ENCODE results near the gene COA1. TPM values are rescaled to one million over a fixed set of nuclear protein-coding genes. Genes with fewer than 3 reads are reported as not detected.

COA1 gene
- total and polyA plus RNA-seq, 7 experiments from 2014 or later: 51.3 to 86.6 (median 67.0) TPM

DNA sequence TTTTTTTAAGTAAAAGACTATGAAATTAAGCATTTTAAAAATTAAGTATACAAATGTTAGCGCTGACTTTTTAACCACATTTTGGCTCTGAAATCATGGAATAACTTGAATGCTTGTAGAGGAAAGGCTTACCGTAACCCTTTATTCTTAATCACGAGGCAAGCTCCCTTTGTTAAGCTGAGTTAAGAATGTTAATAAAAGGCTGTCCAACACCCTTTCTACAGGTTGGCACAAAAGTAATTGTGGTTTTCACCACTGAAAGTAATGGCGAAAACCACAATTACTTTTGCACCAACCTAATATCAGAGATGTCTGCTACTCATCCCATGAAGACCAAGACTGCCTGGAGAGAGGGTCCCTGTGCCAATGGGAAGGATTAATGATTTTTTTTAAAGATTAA, 75.9 kb downstream of the COA1 start:
- ATAC-seq (no peak), DNase-seq (no peak)
- Histone ChIP-seq H3K36me3 (ENCODE audit: control insufficient read depth in 2 of 3, insufficient read depth in 3 of 3, low read length in 3 of 3) (no peaks in the 10 kb centered on the region), H3K9me3 (ENCODE audit: control insufficient read depth in 2 of 3, low read length in 3 of 3) (no peaks in the 10 kb centered on the region), H3K4me1 (ENCODE audit: control insufficient read depth in 2 of 2, insufficient read depth in 2 of 2, low read length in 2 of 2) (peaks cover 59 to 60% of the 10 kb centered on the region in 2 donors), H3K27ac (ENCODE audit: low read depth, low read length) (peak overlapping the region; percentile 45), H3K4me3 (ENCODE audit: low read length) (no peak overlapping the region), H3K27me3 (ENCODE audit: control insufficient read depth in 2 of 2, insufficient read depth in 2 of 2, low read length in 2 of 2) (no peaks in the 10 kb centered on the region)
- Mint-ChIP-seq H3K27me3 (no peaks in the 10 kb centered on the region), H3K27ac (peak overlapping the region in 7 of 9 donors; percentile 72 to 100 (median 92)), H3K36me3 (peaks cover 0 to 36% (median 10%) of the 10 kb centered on the region in 5 donors), H3K4me1 (peaks cover 57 to 91% (median 78%) of the 10 kb centered on the region in 7 donors), H3K4me3 (peak overlapping the region in 6 of 10 donors; percentile 12 to 64 (median 55)), H3K9me3 (peaks cover 0 to 6% (median 0%) of the 10 kb centered on the region in 11 donors)
- POLR2A ChIA-PET: interaction anchor here (1.1 to 12.4 kb wide), 4 partner anchors 8 to 21 kb away, joined by 3 to 210 read pairs (median 6); no protein-coding TSS in a partner anchor
- CTCF ChIA-PET: interaction anchor here (0.7 to 1.1 kb wide), 3 partner anchors 38 to 542 kb away, joined by 3 to 5 read pairs (median 3); partner anchors contain the start of gene STK17A
- intact Hi-C loops (cut with micrococcal nuclease): loop anchor here (5.0 to 10.0 kb wide), 2 partner anchors 184 to 271 kb away; partner anchors contain the start of gene UBE2D4 (in 1 of the 2)

DNA sequence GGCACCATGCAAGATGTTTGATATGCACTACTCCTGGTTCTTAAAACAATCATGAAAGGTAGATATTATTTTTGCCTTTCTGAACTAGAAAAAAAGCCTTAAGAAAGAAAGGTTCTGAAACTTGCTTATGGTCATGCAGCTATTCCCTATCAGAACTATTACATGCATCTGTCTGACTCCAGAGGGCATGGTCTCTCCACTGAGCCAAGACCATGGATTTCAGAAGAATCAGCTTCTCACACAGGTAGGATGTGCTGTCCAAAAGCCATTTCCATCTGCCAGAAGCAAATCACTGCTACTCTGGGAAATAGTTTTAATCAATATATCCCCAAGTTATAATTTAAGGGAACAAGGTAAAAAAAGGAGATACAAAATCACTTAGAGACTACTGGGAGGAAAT, 77.0 kb downstream of the COA1 start:
- peak overlapping the region; percentile 32 to 91 (median 80) for H3K4me3 Mint-ChIP-seq
- ATAC-seq (no peak), DNase-seq (no peak)
- H3K4me1 ChIP-seq (ENCODE audit: control insufficient read depth in 2 of 2, insufficient read depth in 2 of 2, low read length in 2 of 2): peaks cover 66 to 67% of the 10 kb centered on the region in 2 donors
- H3K27ac Mint-ChIP-seq: peak overlapping the region in 8 of 9 donors; percentile 90 to 100 (median 98)
- H3K27me3 Mint-ChIP-seq: no peaks in the 10 kb centered on the region
- H3K9me3 Mint-ChIP-seq: peaks cover 0 to 6% (median 0%) of the 10 kb centered on the region in 11 donors
- no peaks in the 10 kb centered on the region for H3K9me3 ChIP-seq (ENCODE audit: control insufficient read depth in 2 of 3, low read length in 3 of 3)
- H3K27ac ChIP-seq (ENCODE audit: low read depth, low read length): peak overlapping the region; percentile 80
- CTCF ChIA-PET: interaction anchor here (4.7 to 7.3 kb wide), 2 partner anchors 48 to 69 kb away, joined by 47 to 99 read pairs; partner anchors contain the start of gene STK17A
- H3K36me3 ChIP-seq (ENCODE audit: control insufficient read depth in 2 of 3, insufficient read depth in 3 of 3, low read length in 3 of 3): no peaks in the 10 kb centered on the region
- no peaks in the 10 kb centered on the region for H3K27me3 ChIP-seq (ENCODE audit: control insufficient read depth in 2 of 2, insufficient read depth in 2 of 2, low read length in 2 of 2)
- intact Hi-C loops (cut with micrococcal nuclease): loop anchor here (5.0 to 10.0 kb wide), 2 partner anchors 185 to 272 kb away; partner anchors contain the start of gene UBE2D4 (in 1 of the 2)
- POLR2A ChIA-PET: interaction anchor here (0.7 to 12.4 kb wide), 5 partner anchors 14 to 68 kb away, joined by 3 to 210 read pairs (median 6); partner anchors contain the start of gene STK17A
- H3K4me3 ChIP-seq (ENCODE audit: low read length): no peak overlapping the region
- H3K4me1 Mint-ChIP-seq: peaks cover 61 to 94% (median 81%) of the 10 kb centered on the region in 7 donors
- H3K36me3 Mint-ChIP-seq: peaks cover 0 to 31% (median 10%) of the 10 kb centered on the region in 5 donors

DNA sequence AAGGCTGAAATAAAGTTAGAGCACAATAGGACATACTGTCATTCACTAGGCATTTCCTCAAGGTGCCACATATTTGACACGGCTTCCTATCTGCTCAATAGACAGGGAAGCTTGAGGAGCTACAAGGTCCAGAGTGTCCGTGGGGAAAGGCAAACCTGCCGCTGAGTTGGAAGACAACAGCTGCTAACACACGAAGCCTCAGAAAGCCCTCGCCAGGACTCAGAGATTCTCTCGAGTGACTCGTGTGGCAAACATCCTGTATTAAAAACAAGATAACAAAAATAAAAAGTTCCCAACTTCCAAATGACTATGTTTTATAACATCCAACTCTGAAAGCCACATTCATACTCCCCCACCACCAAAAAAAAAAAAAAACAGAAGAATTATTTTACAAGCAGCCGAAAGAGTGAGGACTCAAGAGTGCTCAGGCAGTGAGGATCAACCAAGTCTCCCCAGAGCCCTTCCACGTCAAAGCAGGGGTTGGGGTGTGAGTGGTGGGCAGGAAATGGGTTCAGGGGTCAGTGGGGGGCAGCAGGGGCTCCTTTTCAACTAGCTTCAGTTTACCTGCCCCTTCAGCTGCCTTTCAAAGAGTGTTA, 78.8 kb downstream of the COA1 start:
- DNase-seq: peak in 3 of 9 donors; percentile 34 to 39 (median 34)
- peak overlapping the region; percentile 78 to 92 (median 84) for H3K4me3 Mint-ChIP-seq
- intact Hi-C loops (cut with micrococcal nuclease): loop anchor here (1.0 to 10.0 kb wide), 5 partner anchors 9 to 274 kb away; partner anchors contain the start of gene UBE2D4 (in 1 of the 2)

DNA sequence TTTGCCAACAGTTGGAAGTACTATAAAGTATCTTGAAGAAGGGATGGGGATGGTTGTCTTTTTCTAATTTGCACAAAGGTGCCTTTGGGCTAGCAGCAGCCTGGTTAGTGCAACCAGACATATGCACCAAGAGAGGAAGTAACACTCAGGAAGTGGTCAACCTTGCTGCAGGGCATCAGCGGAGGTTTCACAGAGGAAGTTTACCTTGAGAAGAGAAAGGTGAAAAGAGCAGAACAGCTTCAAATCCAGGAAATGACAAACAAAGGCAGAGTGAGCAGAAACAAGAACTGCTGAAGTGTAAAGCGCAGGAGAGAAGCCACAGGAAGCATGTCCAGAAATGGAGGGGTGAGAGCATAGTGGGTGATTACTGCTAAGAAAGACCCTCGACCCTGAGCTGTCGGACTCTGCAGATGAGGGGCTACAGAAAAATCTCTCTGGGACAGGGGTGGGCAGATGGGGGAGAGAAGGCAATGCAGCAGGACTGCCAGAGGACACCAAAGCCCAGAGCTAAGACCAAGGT, 79.5 kb downstream of the COA1 start:
- no peaks in the 10 kb centered on the region for H3K27me3 ChIP-seq (ENCODE audit: control insufficient read depth in 2 of 2, insufficient read depth in 2 of 2, low read length in 2 of 2)
- CTCF ChIA-PET: interaction anchor here (0.6 to 7.3 kb wide), 9 partner anchors 10 to 1266 kb away, joined by 3 to 99 read pairs (median 5); partner anchors contain the start of gene STK17A
- POLR2A ChIA-PET: interaction anchor here (0.6 to 12.4 kb wide), 22 partner anchors 9 to 219 kb away, joined by 3 to 210 read pairs (median 5); partner anchors contain the start of genes BLVRA and STK17A
- peaks cover 89 to 92% of the 10 kb centered on the region in 2 donors for H3K4me1 ChIP-seq (ENCODE audit: control insufficient read depth in 2 of 2, insufficient read depth in 2 of 2, low read length in 2 of 2)
- intact Hi-C loops (cut with micrococcal nuclease): loop anchor here (1.0 to 10.0 kb wide), 13 partner anchors 9 to 1768 kb away; partner anchors contain the start of genes STK17A (in 2 of the 2), MRPL32 (in 1 of the 2), PSMA2 (in 1 of the 2) and UBE2D4 (in 1 of the 2)
- H3K36me3 ChIP-seq (ENCODE audit: control insufficient read depth in 2 of 3, insufficient read depth in 3 of 3, low read length in 3 of 3): no peaks in the 10 kb centered on the region
- H3K4me3 ChIP-seq (ENCODE audit: low read length): peak overlapping the region; percentile 65
- DNase-seq: peak in 8 of 9 donors; percentile 50 to 88 (median 84)
- Mint-ChIP-seq H3K27ac (peak overlapping the region in 8 of 9 donors; percentile 90 to 100 (median 98)), H3K27me3 (no peaks in the 10 kb centered on the region), H3K4me3 (peak overlapping the region; percentile 78 to 91 (median 83)), H3K36me3 (peaks cover 0 to 38% (median 15%) of the 10 kb centered on the region in 5 donors), H3K4me1 (peaks cover 77 to 98% (median 89%) of the 10 kb centered on the region in 7 donors), H3K9me3 (peaks cover 0 to 6% (median 0%) of the 10 kb centered on the region in 11 donors)
- peak; percentile 74 for ATAC-seq
- H3K27ac ChIP-seq (ENCODE audit: low read depth, low read length): peak overlapping the region; percentile 80
- no peaks in the 10 kb centered on the region for H3K9me3 ChIP-seq (ENCODE audit: control insufficient read depth in 2 of 3, low read length in 3 of 3)

More for the DNA sequence above, 78.8 kb downstream of the COA1 start:
- CTCF ChIA-PET: interaction anchor here (0.6 to 7.3 kb wide), 6 partner anchors 9 to 67 kb away, joined by 3 to 99 read pairs (median 8); partner anchors contain the start of gene STK17A
- Histone ChIP-seq H3K4me3 (ENCODE audit: low read length) (peak overlapping the region; percentile 65), H3K36me3 (ENCODE audit: control insufficient read depth in 2 of 3, insufficient read depth in 3 of 3, low read length in 3 of 3) (no peaks in the 10 kb centered on the region), H3K4me1 (ENCODE audit: control insufficient read depth in 2 of 2, insufficient read depth in 2 of 2, low read length in 2 of 2) (peaks cover 84 to 85% of the 10 kb centered on the region in 2 donors), H3K27me3 (ENCODE audit: control insufficient read depth in 2 of 2, insufficient read depth in 2 of 2, low read length in 2 of 2) (no peaks in the 10 kb centered on the region), H3K9me3 (ENCODE audit: control insufficient read depth in 2 of 3, low read length in 3 of 3) (no peaks in the 10 kb centered on the region), H3K27ac (ENCODE audit: low read depth, low read length) (peak overlapping the region; percentile 80)
- peaks cover 0 to 6% (median 0%) of the 10 kb centered on the region in 11 donors for H3K9me3 Mint-ChIP-seq
- no peaks in the 10 kb centered on the region for H3K27me3 Mint-ChIP-seq
- POLR2A ChIA-PET: interaction anchor here (0.6 to 12.4 kb wide), 20 partner anchors 9 to 218 kb away, joined by 3 to 210 read pairs (median 6); partner anchors contain the start of genes BLVRA and STK17A
- ATAC-seq: no peak
- H3K27ac Mint-ChIP-seq: peak overlapping the region in 8 of 9 donors; percentile 90 to 100 (median 98)
- peaks cover 0 to 33% (median 11%) of the 10 kb centered on the region in 5 donors for H3K36me3 Mint-ChIP-seq
- peaks cover 72 to 98% (median 84%) of the 10 kb centered on the region in 7 donors for H3K4me1 Mint-ChIP-seq

DNA sequence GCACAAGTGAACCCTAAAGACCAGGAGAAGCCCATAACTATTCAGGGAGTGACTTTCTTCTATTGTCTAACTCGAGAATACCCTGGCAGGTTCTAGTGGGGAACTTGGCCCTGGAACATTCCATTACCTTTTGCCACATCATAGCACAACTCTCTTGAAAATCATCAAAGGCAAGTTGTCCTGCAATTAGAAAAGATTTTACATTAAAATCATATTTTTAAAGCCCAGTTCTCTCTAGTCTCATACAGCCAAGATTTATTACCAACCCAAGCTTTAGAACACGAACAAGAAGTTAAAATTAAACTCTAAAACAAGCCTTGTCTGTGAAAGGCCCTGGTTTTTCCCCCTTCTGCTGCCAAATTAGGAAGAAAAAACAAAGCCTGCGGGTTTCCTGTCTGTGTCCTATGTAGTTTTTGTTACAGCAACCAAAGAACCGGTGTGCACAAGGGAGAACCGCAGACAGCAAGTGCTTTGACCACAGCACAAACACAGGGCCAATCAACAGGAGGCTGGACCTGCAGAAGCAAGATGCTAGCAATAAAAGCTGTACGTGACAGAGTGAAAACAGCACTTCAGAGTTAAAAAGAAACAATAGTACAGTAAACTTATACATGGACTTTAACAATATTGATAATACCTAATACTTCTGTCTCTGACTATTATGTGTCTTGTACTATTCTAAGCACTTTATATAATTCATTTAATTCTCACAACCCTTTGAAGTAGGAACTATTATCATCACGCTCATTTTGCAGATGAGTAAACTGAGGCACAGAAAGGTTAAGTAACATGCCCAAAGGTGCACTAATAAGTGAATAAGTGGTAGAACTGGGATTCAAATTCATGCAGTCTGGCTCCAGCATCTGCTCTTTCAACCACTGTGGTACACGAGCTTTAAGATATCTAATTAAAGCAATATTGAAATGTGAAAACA, 80.6 kb downstream of the COA1 start:
- ATAC-seq (peak; percentile 79), DNase-seq (peak in 8 of 9 donors; percentile 64 to 89 (median 83))
- no peaks in the 10 kb centered on the region for H3K9me3 ChIP-seq (ENCODE audit: control insufficient read depth in 2 of 3, low read length in 3 of 3)
- H3K4me3 ChIP-seq (ENCODE audit: low read length): peak overlapping the region; percentile 22
- H3K27me3 Mint-ChIP-seq: no peaks in the 10 kb centered on the region
- peaks cover 0 to 4% (median 0%) of the 10 kb centered on the region in 3 experiments for H3K36me3 ChIP-seq (ENCODE audit: control insufficient read depth in 2 of 3, insufficient read depth in 3 of 3, low read length in 3 of 3)
- POLR2A ChIA-PET: interaction anchor here (0.6 to 12.4 kb wide), 16 partner anchors 12 to 64 kb away, joined by 3 to 210 read pairs (median 6); partner anchors contain the start of gene STK17A
- H3K27ac Mint-ChIP-seq: peak overlapping the region in 8 of 9 donors; percentile 90 to 100 (median 98)
- no peaks in the 10 kb centered on the region for H3K27me3 ChIP-seq (ENCODE audit: control insufficient read depth in 2 of 2, insufficient read depth in 2 of 2, low read length in 2 of 2)
- peaks cover 77 to 98% (median 89%) of the 10 kb centered on the region in 7 donors for H3K4me1 Mint-ChIP-seq
- H3K27ac ChIP-seq (ENCODE audit: low read depth, low read length): peak overlapping the region; percentile 80
- peaks cover 88 to 90% of the 10 kb centered on the region in 2 donors for H3K4me1 ChIP-seq (ENCODE audit: control insufficient read depth in 2 of 2, insufficient read depth in 2 of 2, low read length in 2 of 2)
- H3K4me3 Mint-ChIP-seq: peak overlapping the region; percentile 78 to 91 (median 83)
- H3K36me3 Mint-ChIP-seq: peaks cover under 1 to 39% (median 19%) of the 10 kb centered on the region in 5 donors
- intact Hi-C loops (cut with micrococcal nuclease): loop anchor here (1.0 to 5.0 kb wide), 14 partner anchors 8 to 1766 kb away; partner anchors contain the start of genes STK17A (in 2 of the 2), MRPL32 (in 1 of the 2) and PSMA2 (in 1 of the 2)
- H3K9me3 Mint-ChIP-seq: peaks cover 0 to 6% (median 0%) of the 10 kb centered on the region in 11 donors
- CTCF ChIA-PET: interaction anchor here (0.5 to 7.3 kb wide), 11 partner anchors 9 to 1267 kb away, joined by 3 to 99 read pairs (median 4); partner anchors contain the start of gene STK17A

Data from naive thymus-derived CD4-positive, alpha-beta T cell (primary cell).